HEK293T (cell line): ENCODE data around the gene BID.

Experiments
- CTCF ChIA-PET: fragments of 350-600 bp; formaldehyde crosslinking; extraction: SDS; loops from one replicate; lab custom pipeline; 2021; ENCODE audit warnings: antibody characterized with exemption, inconsistent platforms; lab: Yijun Ruan, JAX
- POLR2A ChIA-PET: fragments of 350-600 bp; formaldehyde crosslinking; extraction: SDS; loops from one replicate; lab custom pipeline; 2020; ENCODE audit warnings: antibody characterized with exemption, inconsistent platforms; lab: Yijun Ruan, JAX
- DNase-seq: peaks from one replicate; pipeline ENCODE4 v3.0.0; 2012; ENCODE audit warnings: mixed read lengths; ENCODE audit errors: extremely low spot score
- ARNT ChIP-seq: fragments of 450-650 bp; IDR thresholded peaks from 2 replicates; pipeline ENCODE4 v1.6.1; 2017; ENCODE audit warnings: mild to moderate bottlenecking
- BHLHE40 ChIP-seq: fragments of 450-650 bp; IDR thresholded peaks from 2 replicates; pipeline ENCODE4 v1.6.1; 2016; ENCODE audit warnings: mild to moderate bottlenecking, moderate library complexity, borderline replicate concordance
- CTBP1 ChIP-seq: fragments of 450-650 bp; IDR thresholded peaks from 2 replicates; pipeline ENCODE4 v1.6.1; 2016; ENCODE audit warnings: borderline replicate concordance
- ELF4 ChIP-seq: fragments of 450-650 bp; IDR thresholded peaks from 2 replicates; pipeline ENCODE4 v1.6.1; 2017; ENCODE audit warnings: antibody characterized with exemption
- FOXA1 ChIP-seq: fragments of 450-650 bp; IDR thresholded peaks from 2 replicates; pipeline ENCODE4 v1.6.1; 2016; ENCODE audit warnings: mild to moderate bottlenecking
- FOXK2 ChIP-seq: fragments of 450-650 bp; IDR thresholded peaks from 2 replicates; pipeline ENCODE4 v1.6.1; 2016; ENCODE audit warnings: mild to moderate bottlenecking
- FOXM1 ChIP-seq: fragments of 450-650 bp; IDR thresholded peaks from 2 replicates; pipeline ENCODE4 v1.6.1; 2017; ENCODE audit warnings: mild to moderate bottlenecking, borderline replicate concordance
- HDGF ChIP-seq: fragments of 450-650 bp; IDR thresholded peaks from 2 replicates; pipeline ENCODE4 v1.6.1; 2017; ENCODE audit warnings: antibody characterized with exemption, borderline replicate concordance
- L3MBTL2 ChIP-seq: fragments of 450-650 bp; conservative IDR thresholded peaks from 2 replicates; pipeline ENCODE4 v1.6.1; 2016; ENCODE audit warnings: mild to moderate bottlenecking
- LEF1 ChIP-seq: fragments of 450-650 bp; IDR thresholded peaks from 2 replicates; pipeline ENCODE4 v1.6.1; 2017; ENCODE audit warnings: mild to moderate bottlenecking, borderline replicate concordance
- NFRKB ChIP-seq: fragments of 450-650 bp; IDR thresholded peaks from 2 replicates; pipeline ENCODE4 v1.6.1; 2016; ENCODE audit warnings: mild to moderate bottlenecking, moderate library complexity
- SP1 ChIP-seq: fragments of 450-650 bp; IDR thresholded peaks from 2 replicates; pipeline ENCODE4 v1.6.1; 2017
- SUZ12 ChIP-seq: fragments of 450-650 bp; IDR thresholded peaks from 2 replicates; pipeline ENCODE4 v1.6.1; 2016; ENCODE audit warnings: mild to moderate bottlenecking
- TARDBP ChIP-seq: fragments of 450-650 bp; IDR thresholded peaks from 2 replicates; pipeline ENCODE4 v1.6.1; 2016
- ZNF384 ChIP-seq: fragments of 450-650 bp; IDR thresholded peaks from 2 replicates; pipeline ENCODE4 v1.6.1; 2016
- TF ChIP-seq, protein P1 (sequence below): fragments of 450-650 bp; IDR thresholded peaks from 2 replicates; pipeline ENCODE4 v1.6.1; 2016

Gene BID

DNA sequence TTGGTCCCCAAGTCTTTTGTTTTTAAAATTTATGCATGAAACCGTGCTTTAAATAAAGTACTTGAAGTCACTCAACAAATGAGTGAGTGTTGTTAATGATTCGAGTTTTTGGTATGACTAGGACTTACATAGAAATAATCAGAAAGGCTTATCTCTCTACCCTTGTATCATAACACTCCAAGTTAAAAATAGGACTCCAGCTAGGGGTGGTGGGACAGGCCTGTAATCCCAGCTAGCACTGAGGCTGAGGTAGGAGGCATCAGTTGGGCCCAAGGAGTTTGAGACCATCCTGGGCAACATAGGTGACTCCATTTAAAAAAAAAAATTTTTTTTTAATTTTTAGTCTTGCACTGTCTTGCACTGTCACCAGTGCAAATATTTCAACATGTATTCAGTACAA, 80.1 kb downstream of the BID start:
- no peak for DNase-seq
- CTCF ChIA-PET: no interaction called here
- TF ChIP-seq CTBP1: no peak
- TF ChIP-seq SUZ12: no peak
- no peak for TF ChIP-seq TARDBP
- TF ChIP-seq, protein P1, sequence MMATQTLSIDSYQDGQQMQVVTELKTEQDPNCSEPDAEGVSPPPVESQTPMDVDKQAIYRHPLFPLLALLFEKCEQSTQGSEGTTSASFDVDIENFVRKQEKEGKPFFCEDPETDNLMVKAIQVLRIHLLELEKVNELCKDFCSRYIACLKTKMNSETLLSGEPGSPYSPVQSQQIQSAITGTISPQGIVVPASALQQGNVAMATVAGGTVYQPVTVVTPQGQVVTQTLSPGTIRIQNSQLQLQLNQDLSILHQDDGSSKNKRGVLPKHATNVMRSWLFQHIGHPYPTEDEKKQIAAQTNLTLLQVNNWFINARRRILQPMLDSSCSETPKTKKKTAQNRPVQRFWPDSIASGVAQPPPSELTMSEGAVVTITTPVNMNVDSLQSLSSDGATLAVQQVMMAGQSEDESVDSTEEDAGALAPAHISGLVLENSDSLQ: no peak
- TF ChIP-seq ARNT: no peak
- no peak for TF ChIP-seq FOXM1
- no peak for TF ChIP-seq LEF1
- TF ChIP-seq FOXK2: no peak
- no peak for TF ChIP-seq FOXA1
- TF ChIP-seq BHLHE40: no peak
- no peak for TF ChIP-seq ELF4
- TF ChIP-seq SP1: no peak
- TF ChIP-seq HDGF: no peak
- TF ChIP-seq L3MBTL2: no peak
- POLR2A ChIA-PET: no interaction called here

DNA sequence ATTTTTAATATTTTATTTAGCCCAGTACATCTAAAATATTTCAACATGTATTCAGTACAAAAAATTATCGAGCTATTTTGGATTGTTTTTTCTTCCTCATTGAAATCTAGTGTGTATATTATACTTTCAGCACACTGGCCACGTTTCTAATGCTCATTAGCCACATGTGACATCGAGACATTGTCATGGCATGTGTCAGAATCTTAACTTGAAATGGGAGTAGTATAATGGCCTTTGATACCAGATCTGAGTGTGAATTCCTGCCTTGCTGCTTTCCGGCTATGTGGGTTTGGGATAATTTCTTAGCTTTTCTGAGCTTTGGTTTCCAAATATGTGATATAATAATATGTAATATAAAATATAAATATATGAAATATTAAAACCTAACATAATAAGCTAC, 81.4 kb downstream of the BID start:
- POLR2A ChIA-PET: interaction anchor here (1.3 to 1.6 kb wide), 2 partner anchors 13 to 54 kb away, joined by 3 read pairs; partner anchors contain the start of gene BCL2L13
- CTCF ChIA-PET: no interaction called here

DNA sequence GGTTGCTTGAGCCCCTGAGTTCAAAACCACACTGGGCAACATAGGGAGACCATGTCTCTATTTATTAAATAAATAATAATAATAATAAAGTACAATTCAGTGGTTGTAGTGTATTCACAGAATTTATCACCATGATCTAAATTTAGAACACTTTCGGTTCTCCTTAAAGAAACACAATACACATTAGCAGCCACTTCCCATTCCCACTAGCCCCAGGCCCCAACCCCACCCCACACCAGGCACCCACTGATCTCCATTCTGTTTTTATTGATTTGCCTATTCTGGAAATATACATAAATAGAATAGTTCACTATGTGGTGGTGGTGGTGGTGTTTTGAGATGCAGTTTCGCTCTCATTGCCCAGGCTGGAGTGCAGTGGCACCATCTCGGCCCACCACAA, 90.0 kb downstream of the BID start:
- ChIA-PET POLR2A (no interaction called here), CTCF (no interaction called here)
- DNase-seq: no peak
- TF ChIP-seq L3MBTL2 (no peak), HDGF (no peak), ARNT (no peak), LEF1 (no peak), FOXM1 (no peak), ELF4 (no peak), SP1 (no peak), FOXA1 (no peak), NFRKB (no peak), TARDBP (no peak), FOXK2 (no peak), CTBP1 (no peak), BHLHE40 (no peak), ZNF384 (no peak), SUZ12 (no peak)
- TF ChIP-seq, protein P1: no peak

More for the DNA sequence above, 81.4 kb downstream of the BID start:
- DNase-seq: no peak
- TF ChIP-seq LEF1 (no peak), SP1 (no peak), BHLHE40 (no peak), NFRKB (no peak)
